Neural cell (in vitro differentiated cells): ENCODE measurements around the gene COQ8B.

Experiments
- EZH2 ChIP-seq: fragments of 200-600, 300-800 bp; shearing (Covaris generic), sonication (generic); IDR thresholded peaks from 2 replicates; pipeline ENCODE4 v1.6.1; 2014; ENCODE audit warnings: antibody characterized with exemption, low read length, borderline replicate concordance, mild to moderate bottlenecking; ENCODE audit not compliant: insufficient read depth, poor library complexity, severe bottlenecking
- POLR2AphosphoS5 ChIP-seq: IDR thresholded peaks from 2 replicates; pipeline ENCODE4 v1.6.1; 2012
- RAD21 ChIP-seq: fragments of 450-650 bp; conservative IDR thresholded peaks from 2 replicates; pipeline ENCODE4 v1.6.1; 2014; ENCODE audit warnings: antibody characterized with exemption, mild to moderate bottlenecking, moderate library complexity
- TF ChIP-seq, protein P1 (sequence below): fragments of 450-650 bp; IDR thresholded peaks from 2 replicates; pipeline ENCODE4 v1.5.1; 2014; ENCODE audit warnings: antibody characterized with exemption, mild to moderate bottlenecking, moderate library complexity; ENCODE audit not compliant: poor library complexity, severe bottlenecking
- TF ChIP-seq, protein P2 (sequence below): IDR thresholded peaks from 2 replicates; pipeline ENCODE4 v1.6.1; 2012; ENCODE audit warnings: borderline replicate concordance

DNA sequence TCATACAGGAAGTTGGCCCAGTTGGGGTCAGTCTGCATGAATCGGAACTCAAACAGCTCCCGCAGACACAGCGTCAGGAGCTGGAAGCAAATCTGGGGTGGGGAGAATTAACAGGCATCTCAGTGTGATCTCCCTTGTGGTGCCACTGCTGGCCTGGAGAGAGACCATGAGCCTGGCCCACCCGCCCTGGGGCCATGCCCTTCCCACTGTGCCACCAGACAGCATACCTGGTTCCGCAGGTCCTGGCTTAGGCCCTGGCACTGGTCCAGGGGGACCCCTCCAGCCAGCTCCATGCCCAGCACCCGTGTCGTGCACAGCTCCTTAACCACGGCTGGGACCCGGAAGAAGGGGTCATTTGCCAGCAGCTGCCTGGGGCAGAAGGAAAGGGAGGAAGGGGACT lies 16.6 kb downstream of the COQ8B start:
- TF ChIP-seq, protein P1, sequence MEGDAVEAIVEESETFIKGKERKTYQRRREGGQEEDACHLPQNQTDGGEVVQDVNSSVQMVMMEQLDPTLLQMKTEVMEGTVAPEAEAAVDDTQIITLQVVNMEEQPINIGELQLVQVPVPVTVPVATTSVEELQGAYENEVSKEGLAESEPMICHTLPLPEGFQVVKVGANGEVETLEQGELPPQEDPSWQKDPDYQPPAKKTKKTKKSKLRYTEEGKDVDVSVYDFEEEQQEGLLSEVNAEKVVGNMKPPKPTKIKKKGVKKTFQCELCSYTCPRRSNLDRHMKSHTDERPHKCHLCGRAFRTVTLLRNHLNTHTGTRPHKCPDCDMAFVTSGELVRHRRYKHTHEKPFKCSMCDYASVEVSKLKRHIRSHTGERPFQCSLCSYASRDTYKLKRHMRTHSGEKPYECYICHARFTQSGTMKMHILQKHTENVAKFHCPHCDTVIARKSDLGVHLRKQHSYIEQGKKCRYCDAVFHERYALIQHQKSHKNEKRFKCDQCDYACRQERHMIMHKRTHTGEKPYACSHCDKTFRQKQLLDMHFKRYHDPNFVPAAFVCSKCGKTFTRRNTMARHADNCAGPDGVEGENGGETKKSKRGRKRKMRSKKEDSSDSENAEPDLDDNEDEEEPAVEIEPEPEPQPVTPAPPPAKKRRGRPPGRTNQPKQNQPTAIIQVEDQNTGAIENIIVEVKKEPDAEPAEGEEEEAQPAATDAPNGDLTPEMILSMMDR = no peak
- TF ChIP-seq EZH2 (no peak), POLR2AphosphoS5 (no peak), RAD21 (no peak)
- TF ChIP-seq, protein P2, sequence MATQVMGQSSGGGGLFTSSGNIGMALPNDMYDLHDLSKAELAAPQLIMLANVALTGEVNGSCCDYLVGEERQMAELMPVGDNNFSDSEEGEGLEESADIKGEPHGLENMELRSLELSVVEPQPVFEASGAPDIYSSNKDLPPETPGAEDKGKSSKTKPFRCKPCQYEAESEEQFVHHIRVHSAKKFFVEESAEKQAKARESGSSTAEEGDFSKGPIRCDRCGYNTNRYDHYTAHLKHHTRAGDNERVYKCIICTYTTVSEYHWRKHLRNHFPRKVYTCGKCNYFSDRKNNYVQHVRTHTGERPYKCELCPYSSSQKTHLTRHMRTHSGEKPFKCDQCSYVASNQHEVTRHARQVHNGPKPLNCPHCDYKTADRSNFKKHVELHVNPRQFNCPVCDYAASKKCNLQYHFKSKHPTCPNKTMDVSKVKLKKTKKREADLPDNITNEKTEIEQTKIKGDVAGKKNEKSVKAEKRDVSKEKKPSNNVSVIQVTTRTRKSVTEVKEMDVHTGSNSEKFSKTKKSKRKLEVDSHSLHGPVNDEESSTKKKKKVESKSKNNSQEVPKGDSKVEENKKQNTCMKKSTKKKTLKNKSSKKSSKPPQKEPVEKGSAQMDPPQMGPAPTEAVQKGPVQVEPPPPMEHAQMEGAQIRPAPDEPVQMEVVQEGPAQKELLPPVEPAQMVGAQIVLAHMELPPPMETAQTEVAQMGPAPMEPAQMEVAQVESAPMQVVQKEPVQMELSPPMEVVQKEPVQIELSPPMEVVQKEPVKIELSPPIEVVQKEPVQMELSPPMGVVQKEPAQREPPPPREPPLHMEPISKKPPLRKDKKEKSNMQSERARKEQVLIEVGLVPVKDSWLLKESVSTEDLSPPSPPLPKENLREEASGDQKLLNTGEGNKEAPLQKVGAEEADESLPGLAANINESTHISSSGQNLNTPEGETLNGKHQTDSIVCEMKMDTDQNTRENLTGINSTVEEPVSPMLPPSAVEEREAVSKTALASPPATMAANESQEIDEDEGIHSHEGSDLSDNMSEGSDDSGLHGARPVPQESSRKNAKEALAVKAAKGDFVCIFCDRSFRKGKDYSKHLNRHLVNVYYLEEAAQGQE = no peak
